GM12878 (cell line): ENCODE results near the gene ST3GAL5. TPM values are rescaled to one million over a fixed set of nuclear protein-coding genes. Genes with fewer than 3 reads are reported as not detected.

Experiments
- BCL11A ChIP-seq: IDR thresholded peaks from 2 replicates; pipeline ENCODE4 v1.6.1; 2011; ENCODE audit warnings: low read depth, low read length
- EED ChIP-seq: sonication (generic); IDR thresholded peaks from 2 replicates; pipeline ENCODE4 v1.6.1; 2016; ENCODE audit warnings: antibody characterized with exemption, low read depth
- FOS ChIP-seq: IDR thresholded peaks from 3 replicates; pipeline ENCODE4 v1.6.1; 2011; ENCODE audit warnings: borderline replicate concordance; ENCODE audit not compliant: insufficient read length; ENCODE audit errors: extremely low read depth
- HCFC1 ChIP-seq: fragments of 150-350 bp; IDR thresholded peaks from 2 replicates; pipeline ENCODE4 v1.6.1; 2014; ENCODE audit warnings: low read length
- KLF5 ChIP-seq: fragments of 450-650 bp; IDR thresholded peaks from 2 replicates; pipeline ENCODE4 v1.6.1; 2014; ENCODE audit warnings: mild to moderate bottlenecking; ENCODE audit not compliant: partially characterized antibody
- POLR2A ChIP-seq: IDR thresholded peaks from 2 replicates; pipeline ENCODE4 v1.6.1; 2011; ENCODE audit warnings: low read depth, mild to moderate bottlenecking, low read length
- RFX5 ChIP-seq: IDR thresholded peaks from 2 replicates; pipeline ENCODE4 v1.6.1; 2011; ENCODE audit warnings: low read depth, low read length, improper control_type of control experiment
- RUNX3 ChIP-seq: IDR thresholded peaks from 2 replicates; pipeline ENCODE4 v1.6.1; 2012; ENCODE audit warnings: low read length, inconsistent platforms
- SUPT20H ChIP-seq: IDR thresholded peaks from 2 replicates; pipeline ENCODE4 v1.6.1; 2011; ENCODE audit warnings: low read depth, mild to moderate bottlenecking, low read length, moderate library complexity, borderline replicate concordance; ENCODE audit not compliant: control insufficient read depth
- SUZ12 ChIP-seq: fragments of 200-600 bp; sonication (generic); IDR thresholded peaks from one replicate; pipeline ENCODE4 v1.6.1; 2018; ENCODE audit warnings: antibody characterized with exemption, mild to moderate bottlenecking; ENCODE audit not compliant: unreplicated experiment
- ZNF207 ChIP-seq: fragments of 450-650 bp; IDR thresholded peaks from 2 replicates; pipeline ENCODE4 v1.6.1; 2014; ENCODE audit warnings: antibody characterized with exemption, mild to moderate bottlenecking, borderline replicate concordance
- polyA plus RNA-seq, 11 experiments: library from polyadenylated mRNA; depleted of rRNA in 4 of 11; unstranded in 6 of 11; stranded (reverse) in 5 of 11; fragments of >200 nt; fragmentation: Nextera tagmentation in 4 of 11; fragmentation: Illumina TruSeq in 1 of 11; extraction: Ambion mirVana in 4 of 11; extraction: Trizol in 1 of 11; gene quantifications; 1 replicate in 1 of 11; 2 replicates in 10 of 11; pipeline versions ENCODE4 v1.2.1 to v1.2.3, GENCODE V29; 2011 to 2016; ENCODE audit warnings: inconsistent platforms in 2 of 11, missing spikeins in 2 of 11, low read depth in 1 of 11
- total RNA-seq, 4 experiments: library from RNA; depleted of rRNA in 3 of 4; stranded (reverse); fragments of >200 nt in 3 of 4; fragmentation: Illumina TruSeq in 1 of 4; extraction: Trizol in 1 of 4; gene quantifications; 2 replicates each; pipeline versions ENCODE4 v1.2.1 to v1.2.3, GENCODE V29; 2013 to 2021
- TF ChIP-seq, protein P1 (sequence below): fragments of 450-650 bp; IDR thresholded peaks from 2 replicates; pipeline ENCODE4 v1.6.1; 2017; ENCODE audit warnings: mild to moderate bottlenecking, moderate library complexity
- TF ChIP-seq, protein P2 (sequence below): IDR thresholded peaks from 2 replicates; pipeline ENCODE4 v1.6.1; 2011; ENCODE audit warnings: borderline replicate concordance, low read depth, mild to moderate bottlenecking, moderate library complexity, low read length; ENCODE audit not compliant: insufficient read depth, poor library complexity, severe bottlenecking
- TF ChIP-seq, protein P3 (sequence below): fragments of 450-650 bp; IDR thresholded peaks from 2 replicates; pipeline ENCODE4 v1.6.1; 2018; ENCODE audit warnings: mild to moderate bottlenecking, low read depth, moderate library complexity; ENCODE audit not compliant: partially characterized antibody
- TF ChIP-seq, protein P4 (sequence below): IDR thresholded peaks from 2 replicates; pipeline ENCODE4 v1.6.1; 2012; ENCODE audit warnings: low read depth, low read length, improper control_type of control experiment
- TF ChIP-seq, protein P5 (sequence below): fragments of 450-650 bp; conservative IDR thresholded peaks from 2 replicates; pipeline ENCODE4 v1.6.1; 2017; ENCODE audit warnings: mild to moderate bottlenecking, moderate library complexity

Gene ST3GAL5
- total and polyA plus RNA-seq, 10 of the 15 experiments (the other 5 are each of a cell fraction or from before 2014, with no cell fraction given) = 5.2 to 60.9 (median 10.2) TPM

DNA sequence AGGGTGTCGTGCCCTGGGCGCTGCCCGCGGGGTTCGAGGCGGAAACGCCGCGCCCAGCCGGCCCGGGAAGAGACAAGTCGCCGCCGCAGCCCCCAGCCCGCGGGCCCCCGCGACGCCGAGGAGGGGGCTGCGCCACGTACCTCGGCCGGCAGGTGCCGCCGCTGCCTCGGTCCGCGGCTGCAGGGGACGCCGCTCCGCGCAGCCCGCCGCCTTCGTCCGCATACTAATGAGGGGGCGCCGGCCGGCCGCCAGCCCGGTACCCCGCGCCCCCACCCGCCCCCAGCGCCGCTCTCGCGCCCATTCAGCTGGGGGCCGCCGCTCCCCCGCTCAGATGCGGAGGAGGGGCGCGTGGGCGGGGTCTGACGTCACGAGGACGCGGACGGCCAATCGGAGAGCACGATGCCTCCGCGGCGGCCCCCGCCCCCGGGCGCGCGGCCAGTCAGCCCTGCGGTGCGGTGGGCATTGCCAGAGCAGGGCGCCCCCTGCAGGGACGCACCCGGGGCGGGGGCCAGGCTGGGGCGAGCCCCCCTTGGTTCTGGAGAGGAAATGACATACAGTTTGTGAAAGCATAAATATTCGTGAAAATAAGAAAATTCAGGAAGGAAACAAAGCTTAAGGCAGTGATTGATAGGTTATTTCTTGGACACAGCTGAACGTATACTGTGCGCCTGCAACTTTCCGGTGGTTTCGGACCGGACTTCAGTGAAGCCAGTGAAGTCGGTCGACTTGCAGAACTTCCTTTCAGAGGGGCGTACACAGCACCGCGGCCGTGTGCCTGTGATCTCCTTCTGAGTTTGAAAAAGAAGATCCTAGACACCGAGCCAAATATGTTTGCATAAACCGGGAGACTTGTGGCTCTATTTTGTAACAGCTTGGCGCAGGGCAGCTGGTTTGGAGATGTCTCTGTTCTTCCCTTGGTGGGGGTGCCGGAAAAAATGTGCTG lies at the start of gene ST3GAL5 (continued):
- TF ChIP-seq SUZ12 (no peak), SUPT20H (no peak), RUNX3 (peak; percentile 84), KLF5 (peak; percentile 90), ZNF207 (peak; percentile 86; the same call in 1 of the 2 replicates), HCFC1 (peak; percentile 46), FOS (peak; percentile 8), RFX5 (peak; percentile 32; the same call in 1 of the 2 replicates), EED (peak; percentile 20; the same call in 1 of the 2 replicates), BCL11A (peak; percentile 46; the same call in 1 of the 2 replicates), POLR2A (peak; percentile 39; the same call in 1 of the 2 replicates)
- TF ChIP-seq, protein P1, sequence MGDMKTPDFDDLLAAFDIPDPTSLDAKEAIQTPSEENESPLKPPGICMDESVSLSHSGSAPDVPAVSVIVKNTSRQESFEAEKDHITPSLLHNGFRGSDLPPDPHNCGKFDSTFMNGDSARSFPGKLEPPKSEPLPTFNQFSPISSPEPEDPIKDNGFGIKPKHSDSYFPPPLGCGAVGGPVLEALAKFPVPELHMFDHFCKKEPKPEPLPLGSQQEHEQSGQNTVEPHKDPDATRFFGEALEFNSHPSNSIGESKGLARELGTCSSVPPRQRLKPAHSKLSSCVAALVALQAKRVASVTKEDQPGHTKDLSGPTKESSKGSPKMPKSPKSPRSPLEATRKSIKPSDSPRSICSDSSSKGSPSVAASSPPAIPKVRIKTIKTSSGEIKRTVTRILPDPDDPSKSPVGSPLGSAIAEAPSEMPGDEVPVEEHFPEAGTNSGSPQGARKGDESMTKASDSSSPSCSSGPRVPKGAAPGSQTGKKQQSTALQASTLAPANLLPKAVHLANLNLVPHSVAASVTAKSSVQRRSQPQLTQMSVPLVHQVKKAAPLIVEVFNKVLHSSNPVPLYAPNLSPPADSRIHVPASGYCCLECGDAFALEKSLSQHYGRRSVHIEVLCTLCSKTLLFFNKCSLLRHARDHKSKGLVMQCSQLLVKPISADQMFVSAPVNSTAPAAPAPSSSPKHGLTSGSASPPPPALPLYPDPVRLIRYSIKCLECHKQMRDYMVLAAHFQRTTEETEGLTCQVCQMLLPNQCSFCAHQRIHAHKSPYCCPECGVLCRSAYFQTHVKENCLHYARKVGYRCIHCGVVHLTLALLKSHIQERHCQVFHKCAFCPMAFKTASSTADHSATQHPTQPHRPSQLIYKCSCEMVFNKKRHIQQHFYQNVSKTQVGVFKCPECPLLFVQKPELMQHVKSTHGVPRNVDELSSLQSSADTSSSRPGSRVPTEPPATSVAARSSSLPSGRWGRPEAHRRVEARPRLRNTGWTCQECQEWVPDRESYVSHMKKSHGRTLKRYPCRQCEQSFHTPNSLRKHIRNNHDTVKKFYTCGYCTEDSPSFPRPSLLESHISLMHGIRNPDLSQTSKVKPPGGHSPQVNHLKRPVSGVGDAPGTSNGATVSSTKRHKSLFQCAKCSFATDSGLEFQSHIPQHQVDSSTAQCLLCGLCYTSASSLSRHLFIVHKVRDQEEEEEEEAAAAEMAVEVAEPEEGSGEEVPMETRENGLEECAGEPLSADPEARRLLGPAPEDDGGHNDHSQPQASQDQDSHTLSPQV = peak; percentile 87; the same call in 1 of the 2 replicates
- TF ChIP-seq, protein P2, sequence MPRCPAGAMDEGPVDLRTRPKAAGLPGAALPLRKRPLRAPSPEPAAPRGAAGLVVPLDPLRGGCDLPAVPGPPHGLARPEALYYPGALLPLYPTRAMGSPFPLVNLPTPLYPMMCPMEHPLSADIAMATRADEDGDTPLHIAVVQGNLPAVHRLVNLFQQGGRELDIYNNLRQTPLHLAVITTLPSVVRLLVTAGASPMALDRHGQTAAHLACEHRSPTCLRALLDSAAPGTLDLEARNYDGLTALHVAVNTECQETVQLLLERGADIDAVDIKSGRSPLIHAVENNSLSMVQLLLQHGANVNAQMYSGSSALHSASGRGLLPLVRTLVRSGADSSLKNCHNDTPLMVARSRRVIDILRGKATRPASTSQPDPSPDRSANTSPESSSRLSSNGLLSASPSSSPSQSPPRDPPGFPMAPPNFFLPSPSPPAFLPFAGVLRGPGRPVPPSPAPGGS = no peak
- TF ChIP-seq, protein P3, sequence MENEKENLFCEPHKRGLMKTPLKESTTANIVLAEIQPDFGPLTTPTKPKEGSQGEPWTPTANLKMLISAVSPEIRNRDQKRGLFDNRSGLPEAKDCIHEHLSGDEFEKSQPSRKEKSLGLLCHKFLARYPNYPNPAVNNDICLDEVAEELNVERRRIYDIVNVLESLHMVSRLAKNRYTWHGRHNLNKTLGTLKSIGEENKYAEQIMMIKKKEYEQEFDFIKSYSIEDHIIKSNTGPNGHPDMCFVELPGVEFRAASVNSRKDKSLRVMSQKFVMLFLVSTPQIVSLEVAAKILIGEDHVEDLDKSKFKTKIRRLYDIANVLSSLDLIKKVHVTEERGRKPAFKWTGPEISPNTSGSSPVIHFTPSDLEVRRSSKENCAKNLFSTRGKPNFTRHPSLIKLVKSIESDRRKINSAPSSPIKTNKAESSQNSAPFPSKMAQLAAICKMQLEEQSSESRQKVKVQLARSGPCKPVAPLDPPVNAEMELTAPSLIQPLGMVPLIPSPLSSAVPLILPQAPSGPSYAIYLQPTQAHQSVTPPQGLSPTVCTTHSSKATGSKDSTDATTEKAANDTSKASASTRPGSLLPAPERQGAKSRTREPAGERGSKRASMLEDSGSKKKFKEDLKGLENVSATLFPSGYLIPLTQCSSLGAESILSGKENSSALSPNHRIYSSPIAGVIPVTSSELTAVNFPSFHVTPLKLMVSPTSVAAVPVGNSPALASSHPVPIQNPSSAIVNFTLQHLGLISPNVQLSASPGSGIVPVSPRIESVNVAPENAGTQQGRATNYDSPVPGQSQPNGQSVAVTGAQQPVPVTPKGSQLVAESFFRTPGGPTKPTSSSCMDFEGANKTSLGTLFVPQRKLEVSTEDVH = no peak
- TF ChIP-seq, protein P4, sequence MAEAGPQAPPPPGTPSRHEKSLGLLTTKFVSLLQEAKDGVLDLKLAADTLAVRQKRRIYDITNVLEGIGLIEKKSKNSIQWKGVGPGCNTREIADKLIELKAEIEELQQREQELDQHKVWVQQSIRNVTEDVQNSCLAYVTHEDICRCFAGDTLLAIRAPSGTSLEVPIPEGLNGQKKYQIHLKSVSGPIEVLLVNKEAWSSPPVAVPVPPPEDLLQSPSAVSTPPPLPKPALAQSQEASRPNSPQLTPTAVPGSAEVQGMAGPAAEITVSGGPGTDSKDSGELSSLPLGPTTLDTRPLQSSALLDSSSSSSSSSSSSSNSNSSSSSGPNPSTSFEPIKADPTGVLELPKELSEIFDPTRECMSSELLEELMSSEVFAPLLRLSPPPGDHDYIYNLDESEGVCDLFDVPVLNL = no peak
- TF ChIP-seq, protein P5, sequence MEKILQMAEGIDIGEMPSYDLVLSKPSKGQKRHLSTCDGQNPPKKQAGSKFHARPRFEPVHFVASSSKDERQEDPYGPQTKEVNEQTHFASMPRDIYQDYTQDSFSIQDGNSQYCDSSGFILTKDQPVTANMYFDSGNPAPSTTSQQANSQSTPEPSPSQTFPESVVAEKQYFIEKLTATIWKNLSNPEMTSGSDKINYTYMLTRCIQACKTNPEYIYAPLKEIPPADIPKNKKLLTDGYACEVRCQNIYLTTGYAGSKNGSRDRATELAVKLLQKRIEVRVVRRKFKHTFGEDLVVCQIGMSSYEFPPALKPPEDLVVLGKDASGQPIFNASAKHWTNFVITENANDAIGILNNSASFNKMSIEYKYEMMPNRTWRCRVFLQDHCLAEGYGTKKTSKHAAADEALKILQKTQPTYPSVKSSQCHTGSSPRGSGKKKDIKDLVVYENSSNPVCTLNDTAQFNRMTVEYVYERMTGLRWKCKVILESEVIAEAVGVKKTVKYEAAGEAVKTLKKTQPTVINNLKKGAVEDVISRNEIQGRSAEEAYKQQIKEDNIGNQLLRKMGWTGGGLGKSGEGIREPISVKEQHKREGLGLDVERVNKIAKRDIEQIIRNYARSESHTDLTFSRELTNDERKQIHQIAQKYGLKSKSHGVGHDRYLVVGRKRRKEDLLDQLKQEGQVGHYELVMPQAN = peak; percentile 73
